Measurements from ENCODE around the gene S100PBP. TPM values are rescaled to one million over a fixed set of nuclear protein-coding genes. Genes with fewer than 3 reads are reported as not detected.
A peak's percentile ranks its signal among the peaks of the same experiment; 100 is the strongest.

Gene S100PBP
- total and polyA plus RNA-seq, 12 donors = 14.0 to 50.1 (median 32.9) TPM

GRCh38 chr1:32817815-32818786 lies 648 bp downstream of the S100PBP start:
- peaks cover 43 to 45% of the 10 kb centered on the region in 2 donors for H3K4me1 ChIP-seq (replicated peaks in 1 of 2)

GRCh38 chr1:32818804-32819541 lies 1.5 kb downstream of the S100PBP start:
- Histone ChIP-seq H3K27ac (peak overlapping the region; percentile 90 to 99 (median 93)), H3K4me1 (replicated peaks in 1 of 2) (peaks cover 38 to 40% of the 10 kb centered on the region in 2 donors), H3K27me3 (no peaks in the 10 kb centered on the region), H3K9me3 (replicated peaks in 1 of 3) (no peaks in the 10 kb centered on the region), H3K4me3 (peak overlapping the region in 1 of 4 donors; percentile 80), H3K36me3 (replicated peaks in 1 of 2) (no peaks in the 10 kb centered on the region)
- WGBS, 4 donors = 62 to 68% (median 66%) methylated on average over 11 of the region's 11 CpGs
- intact Hi-C loops (cut with DNase I) = no loop called here
- no peak for DNase-seq
- TF ChIP-seq POLR2A (IDR thresholded peaks at IDR 0.05) (no peak), CTCF (IDR thresholded peaks at IDR 0.05) (no peak)

More at GRCh38 chr1:32817815-32818786, 648 bp downstream of the S100PBP start:
- Histone ChIP-seq H3K27me3 (no peaks in the 10 kb centered on the region), H3K9me3 (replicated peaks in 1 of 3) (no peaks in the 10 kb centered on the region), H3K27ac (peak overlapping the region; percentile 90 to 99 (median 93)), H3K4me3 (peak overlapping the region; percentile 33 to 96 (median 80)), H3K36me3 (replicated peaks in 1 of 2) (no peaks in the 10 kb centered on the region)
- WGBS, 4 donors = 1 to 3% (median 2%) methylated on average over 8 to 51 of the region's 51 CpGs
- TF ChIP-seq CTCF (IDR thresholded peaks at IDR 0.05) (no peak), POLR2A (IDR thresholded peaks at IDR 0.05) (peak; percentile 5 to 72)
- intact Hi-C loops (cut with DNase I) = no loop called here
- peak; percentile 85 to 92 (median 90) for DNase-seq

GRCh38 chr1:32825181-32825580 lies 7.7 kb downstream of the S100PBP start:
- Histone ChIP-seq H3K4me1 (replicated peaks in 1 of 2) (peaks cover 12 to 19% of the 10 kb centered on the region in 2 donors), H3K4me3 (no peak overlapping the region), H3K36me3 (replicated peaks in 1 of 2) (peaks cover 0 to 49% of the 10 kb centered on the region in 2 donors), H3K27me3 (no peaks in the 10 kb centered on the region), H3K9me3 (replicated peaks in 1 of 3) (no peaks in the 10 kb centered on the region), H3K27ac (no peak overlapping the region)
- intact Hi-C loops (cut with DNase I) = no loop called here
- DNase-seq = no peak
- 77 to 83% (median 80%) methylated on average over 3 of the region's 3 CpGs for WGBS, 4 donors
- TF ChIP-seq POLR2A (IDR thresholded peaks at IDR 0.05) (no peak), CTCF (IDR thresholded peaks at IDR 0.05) (no peak)

- Histone ChIP-seq H3K4me3 (no peak overlapping the region), H3K27ac (peak overlapping the region in 2 of 5 donors; percentile 38 to 40), H3K4me1 (replicated peaks in 1 of 2) (peaks cover 12 to 16% of the 10 kb centered on the region in 2 donors), H3K9me3 (replicated peaks in 1 of 3) (no peaks in the 10 kb centered on the region), H3K36me3 (replicated peaks in 1 of 2) (peaks cover 0 to 80% of the 10 kb centered on the region in 2 donors), H3K27me3 (no peaks in the 10 kb centered on the region)
- 88 to 93% (median 88%) methylated on average over 7 of the region's 7 CpGs for WGBS, 4 donors
- TF ChIP-seq CTCF (IDR thresholded peaks at IDR 0.05) = peak in 4 of 6 experiments; percentile 9 to 33 (median 26)
- TF ChIP-seq POLR2A (IDR thresholded peaks at IDR 0.05) = no peak
- intact Hi-C loops (cut with DNase I) = no loop called here
- DNase-seq = no peak
Measured at GRCh38 chr1:32828341-32828740, 10.9 kb downstream of the S100PBP start.
